BLaER1 (cell line): Measurements from ENCODE around the gene PCDHB11.

Experiments used
- H3K27ac ChIP-seq: shearing (Covaris generic); formaldehyde crosslinking; 2 replicates; pipeline ENCODE4 v1.8.1; 2022
- H3K27me3 ChIP-seq: shearing (Covaris generic); formaldehyde crosslinking; 2 replicates; pipeline ENCODE4 v1.8.1; 2022
- H3K36me3 ChIP-seq: shearing (Covaris generic); formaldehyde crosslinking; 2 replicates; pipeline ENCODE4 v1.8.1; 2022
- H3K4me1 ChIP-seq: shearing (Covaris generic); formaldehyde crosslinking; 2 replicates; pipeline ENCODE4 v1.8.1; 2022
- H3K4me2 ChIP-seq: shearing (Covaris generic); formaldehyde crosslinking; 2 replicates; pipeline ENCODE4 v1.8.1; 2022
- H3K4me3 ChIP-seq: shearing (Covaris generic); formaldehyde crosslinking; 2 replicates; pipeline ENCODE4 v1.8.1; 2022
- H3K9ac ChIP-seq: shearing (Covaris generic); formaldehyde crosslinking; 2 replicates; pipeline ENCODE4 v1.8.1; 2022
- H3K9me3 ChIP-seq: shearing (Covaris generic); formaldehyde crosslinking; 2 replicates; pipeline ENCODE4 v1.8.1; 2022
- H4K20me1 ChIP-seq: shearing (Covaris generic); formaldehyde crosslinking; 2 replicates; pipeline ENCODE4 v1.8.1; 2022
- Cebpa-rat ChIP-seq: shearing (Covaris generic); IDR thresholded peaks from 2 replicates; pipeline ENCODE4 v1.8.1; 2022

The PCDHB11 gene

DNA sequence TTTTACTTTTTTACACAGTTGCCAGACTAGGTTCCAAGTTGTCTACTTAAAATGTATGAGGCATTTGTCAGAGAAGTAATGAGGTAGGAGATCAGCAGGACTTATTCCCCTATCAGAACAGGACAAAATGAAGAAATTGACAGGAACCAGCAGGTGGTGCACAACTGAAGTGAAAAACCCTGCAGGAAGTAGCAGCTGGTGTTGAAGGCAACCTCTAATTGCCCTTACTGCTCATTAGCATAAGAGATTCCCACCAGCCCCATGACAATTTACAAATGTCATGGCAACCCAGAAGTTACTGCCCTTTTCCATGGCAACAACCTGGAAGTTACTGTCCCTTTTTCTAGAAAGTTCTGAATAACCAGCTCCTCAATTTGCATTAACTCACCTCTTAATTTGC, 51.1 kb downstream of the PCDHB11 start:
- Histone ChIP-seq H3K4me1 (no peaks in the 10 kb centered on the region), H3K4me2 (no peak overlapping the region), H3K27ac (no peak overlapping the region), H3K9ac (no peak overlapping the region), H3K9me3 (peaks cover 94% of the 10 kb centered on the region), H4K20me1 (no peaks in the 10 kb centered on the region), H3K4me3 (no peak overlapping the region), H3K27me3 (no peaks in the 10 kb centered on the region), H3K36me3 (peaks cover 4% of the 10 kb centered on the region; the same call in 1 of the 2 replicates)
- no peak for TF ChIP-seq Cebpa-rat
